ENCODE measurements around the gene TAOK1. TPM values are rescaled to one million over a fixed set of nuclear protein-coding genes. Genes with fewer than 3 reads are reported as not detected.

TAOK1 gene
- total RNA-seq, 4 donors from 2014 or later, result 28.7 to 104 (median 42.8) TPM

DNA sequence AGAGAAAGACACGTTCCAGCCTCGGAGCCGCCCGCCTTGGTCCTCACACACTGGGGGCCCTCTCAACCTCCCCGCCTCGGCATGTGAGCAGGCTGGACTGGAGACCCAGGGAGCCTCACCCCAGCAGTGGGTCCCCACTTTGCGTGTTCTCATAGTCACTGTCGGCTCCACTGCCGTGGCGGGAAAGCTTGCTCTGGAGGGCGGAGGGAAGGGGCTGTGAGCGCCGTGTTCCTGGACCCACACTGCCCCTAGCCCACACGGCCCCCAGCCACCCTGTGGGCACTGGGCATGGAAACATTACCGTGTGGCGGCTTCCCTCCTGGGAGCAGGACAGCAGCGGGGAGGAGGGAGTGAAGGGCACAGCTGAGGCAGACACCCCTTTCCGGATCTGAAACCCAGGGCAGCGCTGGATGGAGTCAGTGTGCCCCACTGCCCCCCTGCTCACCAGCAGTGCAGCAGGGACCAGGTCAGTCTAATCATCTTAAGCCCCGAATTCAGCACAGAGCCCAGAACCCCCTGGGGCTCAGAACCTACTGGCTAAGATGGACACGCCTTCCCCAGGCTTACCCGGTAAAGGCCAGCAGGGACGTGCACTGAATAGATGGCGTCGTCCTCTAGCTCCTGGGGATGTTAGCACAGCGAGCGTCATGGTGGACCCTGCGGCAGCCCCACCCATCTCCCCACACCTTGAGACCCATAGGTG lies 185.5 kb downstream of the TAOK1 start:
- Histone ChIP-seq H3K27me3 (no peaks in the 10 kb centered on the region), H3K4me1 (peaks cover 0 to 35% (median 11%) of the 10 kb centered on the region in 4 donors), H3K9me3 (no peaks in the 10 kb centered on the region), H3K4me3 (no peak overlapping the region), H3K27ac (peak overlapping the region in 1 of 4 donors; percentile 64), H3K36me3 (peaks cover 0 to 54% (median 0%) of the 10 kb centered on the region in 3 donors)
- no peak for TF ChIP-seq POLR2A (IDR thresholded peaks at IDR 0.05)
- TF ChIP-seq, protein P1, sequence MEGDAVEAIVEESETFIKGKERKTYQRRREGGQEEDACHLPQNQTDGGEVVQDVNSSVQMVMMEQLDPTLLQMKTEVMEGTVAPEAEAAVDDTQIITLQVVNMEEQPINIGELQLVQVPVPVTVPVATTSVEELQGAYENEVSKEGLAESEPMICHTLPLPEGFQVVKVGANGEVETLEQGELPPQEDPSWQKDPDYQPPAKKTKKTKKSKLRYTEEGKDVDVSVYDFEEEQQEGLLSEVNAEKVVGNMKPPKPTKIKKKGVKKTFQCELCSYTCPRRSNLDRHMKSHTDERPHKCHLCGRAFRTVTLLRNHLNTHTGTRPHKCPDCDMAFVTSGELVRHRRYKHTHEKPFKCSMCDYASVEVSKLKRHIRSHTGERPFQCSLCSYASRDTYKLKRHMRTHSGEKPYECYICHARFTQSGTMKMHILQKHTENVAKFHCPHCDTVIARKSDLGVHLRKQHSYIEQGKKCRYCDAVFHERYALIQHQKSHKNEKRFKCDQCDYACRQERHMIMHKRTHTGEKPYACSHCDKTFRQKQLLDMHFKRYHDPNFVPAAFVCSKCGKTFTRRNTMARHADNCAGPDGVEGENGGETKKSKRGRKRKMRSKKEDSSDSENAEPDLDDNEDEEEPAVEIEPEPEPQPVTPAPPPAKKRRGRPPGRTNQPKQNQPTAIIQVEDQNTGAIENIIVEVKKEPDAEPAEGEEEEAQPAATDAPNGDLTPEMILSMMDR (IDR thresholded peaks at IDR 0.05), result no peak
- DNase-seq, result peak in 1 of 3 donors; percentile 40

DNA sequence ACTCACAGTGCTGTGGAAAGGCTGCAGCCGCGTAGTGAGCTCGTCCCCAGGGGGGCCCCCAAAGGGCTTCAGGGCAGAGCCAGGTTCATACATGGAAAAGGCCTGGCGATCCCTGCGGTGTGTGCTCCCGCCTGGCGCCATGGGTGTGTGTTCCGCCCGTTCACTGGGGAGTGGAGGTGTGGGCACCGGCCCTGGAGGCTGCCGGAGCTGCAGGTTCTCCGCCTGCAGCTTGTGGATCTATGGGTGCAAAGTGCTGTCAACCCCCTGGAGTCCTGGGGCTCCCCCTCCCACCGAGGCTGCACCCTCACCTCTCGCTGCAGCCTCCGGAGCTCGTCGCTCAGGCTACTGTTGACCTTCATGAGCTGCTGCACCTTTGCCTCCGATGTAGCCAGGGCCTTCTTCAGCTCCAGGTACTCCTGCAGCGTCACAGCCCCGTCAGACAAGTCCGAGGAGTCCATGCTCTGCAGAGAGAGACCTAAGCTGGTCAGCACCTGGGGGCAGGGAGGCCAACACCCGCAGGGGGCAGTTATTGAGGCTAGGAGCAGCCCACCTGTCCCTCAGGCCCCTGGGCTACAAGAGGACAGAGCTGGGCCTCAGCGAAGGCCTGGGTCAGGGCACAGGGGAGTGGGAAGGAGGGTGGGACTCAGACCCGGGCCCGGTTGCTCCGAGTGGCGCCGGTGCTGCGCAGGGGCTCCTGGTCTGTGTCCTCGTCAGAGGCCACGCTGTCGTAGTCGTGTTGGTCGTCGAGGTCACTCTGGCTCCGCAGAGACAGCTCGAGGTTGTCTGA lies 186.2 kb downstream of the TAOK1 start:
- Histone ChIP-seq H3K27me3 (no peaks in the 10 kb centered on the region), H3K4me3 (no peak overlapping the region), H3K36me3 (peaks cover 0 to 59% (median 0%) of the 10 kb centered on the region in 3 donors), H3K27ac (no peak overlapping the region), H3K9me3 (no peaks in the 10 kb centered on the region), H3K4me1 (peaks cover 0 to 35% (median 11%) of the 10 kb centered on the region in 4 donors)
- no peak for DNase-seq
- TF ChIP-seq, protein P1 (IDR thresholded peaks at IDR 0.05), result no peak
- TF ChIP-seq POLR2A (IDR thresholded peaks at IDR 0.05), result no peak

DNA sequence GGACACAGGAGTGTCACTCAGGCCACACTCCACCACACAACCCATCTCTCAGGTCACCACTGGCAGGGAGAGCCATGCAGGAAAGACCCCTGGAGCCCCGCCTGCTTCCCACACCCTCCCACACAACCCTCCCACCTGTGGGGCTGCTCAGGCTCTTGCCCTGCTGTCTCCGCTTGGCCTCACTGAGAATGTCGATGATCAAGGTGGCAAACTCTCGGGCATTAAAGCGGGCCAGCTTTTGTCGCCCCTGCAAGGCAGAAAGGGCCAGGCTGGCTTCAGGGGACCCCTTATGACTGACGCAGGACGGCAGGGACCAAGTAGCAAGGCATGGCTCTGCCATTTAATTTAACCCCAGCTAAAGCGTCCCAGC lies 186.8 kb downstream of the TAOK1 start:
- Histone ChIP-seq H3K9me3 (no peaks in the 10 kb centered on the region), H3K4me3 (no peak overlapping the region), H3K4me1 (peaks cover 0 to 35% (median 11%) of the 10 kb centered on the region in 4 donors), H3K27ac (no peak overlapping the region), H3K36me3 (peaks cover 0 to 65% (median 0%) of the 10 kb centered on the region in 3 donors), H3K27me3 (no peaks in the 10 kb centered on the region)
- TF ChIP-seq, protein P1 (IDR thresholded peaks at IDR 0.05), result no peak
- no peak for TF ChIP-seq POLR2A (IDR thresholded peaks at IDR 0.05)
- DNase-seq, result no peak

DNA sequence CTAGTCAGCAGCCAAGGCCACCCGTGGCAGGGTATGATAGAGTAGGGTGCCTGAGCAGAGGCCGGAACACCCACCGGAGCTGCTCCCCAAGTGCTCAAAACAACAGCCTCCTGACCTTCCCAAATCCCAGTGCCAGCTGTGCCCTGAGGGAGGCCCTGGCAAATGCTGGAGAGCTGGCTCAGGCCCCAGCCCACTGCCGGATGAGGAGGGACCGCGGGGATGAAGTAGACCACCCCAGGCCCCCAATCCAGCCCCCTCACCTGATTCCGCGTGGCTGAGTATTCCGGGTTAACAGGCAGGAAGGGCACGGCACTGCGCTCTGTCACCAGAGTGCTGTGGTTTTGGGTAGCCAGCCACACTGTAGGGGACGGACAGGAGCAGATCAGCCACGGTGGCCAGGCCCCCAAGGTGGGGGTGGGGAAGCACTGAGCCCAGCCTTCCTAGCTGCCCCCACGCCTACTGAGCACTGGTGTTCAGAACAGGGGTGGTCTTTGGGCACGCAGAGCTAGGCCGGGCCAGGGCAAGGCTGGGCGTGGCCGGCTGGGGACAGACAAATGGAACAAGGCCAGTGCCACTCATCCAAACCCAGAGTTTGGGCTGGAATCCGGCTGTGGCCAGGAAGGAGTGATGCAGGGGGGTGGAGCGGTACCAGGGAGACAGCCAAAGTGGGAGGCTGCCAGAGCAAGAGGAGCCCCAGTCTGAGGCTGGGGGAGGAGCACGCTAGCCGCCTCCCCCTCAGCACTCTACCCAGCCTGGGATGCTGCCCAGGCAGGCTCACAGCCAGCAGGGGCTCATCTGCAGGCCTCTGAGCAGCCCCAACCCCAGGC lies 187.4 kb downstream of the TAOK1 start:
- Histone ChIP-seq H3K36me3 (peaks cover 0 to 70% (median 0%) of the 10 kb centered on the region in 3 donors), H3K27ac (no peak overlapping the region)

More for the DNA sequence above, 187.4 kb downstream of the TAOK1 start:
- no peak for DNase-seq
- H3K4me1 ChIP-seq, result peaks cover 0 to 29% (median 11%) of the 10 kb centered on the region in 4 donors
- no peaks in the 10 kb centered on the region for H3K9me3 ChIP-seq
- no peaks in the 10 kb centered on the region for H3K27me3 ChIP-seq
- no peak overlapping the region for H3K4me3 ChIP-seq
- no peak for TF ChIP-seq POLR2A (IDR thresholded peaks at IDR 0.05)
- TF ChIP-seq, protein P1 (IDR thresholded peaks at IDR 0.05), result no peak

Data from Peyer's patch (tissue), 4 donors.